ENCODE data around the gene LRSAM1.

Gene LRSAM1

DNA sequence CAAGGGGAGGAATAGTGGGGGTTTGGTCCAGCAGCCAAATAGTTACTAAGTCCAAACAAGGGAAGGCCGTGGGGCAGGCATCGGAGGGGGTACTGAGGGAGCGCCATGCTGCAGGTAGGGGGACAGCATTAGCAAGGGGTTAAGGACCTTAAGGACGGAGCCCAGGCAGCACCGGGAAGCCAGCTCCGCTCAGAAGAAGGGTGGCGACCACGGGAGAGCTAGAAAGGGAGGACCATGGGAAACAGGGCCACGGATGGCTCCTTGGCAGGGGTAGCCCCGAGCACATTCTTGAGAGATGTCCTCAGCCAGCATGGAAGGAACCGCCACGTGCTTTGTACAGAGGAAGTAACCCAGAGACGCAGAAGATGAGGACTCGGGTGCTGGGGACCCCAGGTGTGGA lies 84.5 kb downstream of the LRSAM1 start:
- in situ Hi-C loops (cut with MboI; ENCODE audit: low pct_unique_long_range_greater_than_20kb, low sequenced_read_pairs, unreplicated experiment), result no loop called here
- TF ChIP-seq, protein P1, sequence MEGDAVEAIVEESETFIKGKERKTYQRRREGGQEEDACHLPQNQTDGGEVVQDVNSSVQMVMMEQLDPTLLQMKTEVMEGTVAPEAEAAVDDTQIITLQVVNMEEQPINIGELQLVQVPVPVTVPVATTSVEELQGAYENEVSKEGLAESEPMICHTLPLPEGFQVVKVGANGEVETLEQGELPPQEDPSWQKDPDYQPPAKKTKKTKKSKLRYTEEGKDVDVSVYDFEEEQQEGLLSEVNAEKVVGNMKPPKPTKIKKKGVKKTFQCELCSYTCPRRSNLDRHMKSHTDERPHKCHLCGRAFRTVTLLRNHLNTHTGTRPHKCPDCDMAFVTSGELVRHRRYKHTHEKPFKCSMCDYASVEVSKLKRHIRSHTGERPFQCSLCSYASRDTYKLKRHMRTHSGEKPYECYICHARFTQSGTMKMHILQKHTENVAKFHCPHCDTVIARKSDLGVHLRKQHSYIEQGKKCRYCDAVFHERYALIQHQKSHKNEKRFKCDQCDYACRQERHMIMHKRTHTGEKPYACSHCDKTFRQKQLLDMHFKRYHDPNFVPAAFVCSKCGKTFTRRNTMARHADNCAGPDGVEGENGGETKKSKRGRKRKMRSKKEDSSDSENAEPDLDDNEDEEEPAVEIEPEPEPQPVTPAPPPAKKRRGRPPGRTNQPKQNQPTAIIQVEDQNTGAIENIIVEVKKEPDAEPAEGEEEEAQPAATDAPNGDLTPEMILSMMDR (IDR thresholded peaks at IDR 0.05; ENCODE audit: extremely low read depth, insufficient read depth, missing control alignments), result no peak

GRCh38 chr9:127536499-127536898 lies 85.2 kb downstream of the LRSAM1 start:
- no peak for DNase-seq (ENCODE audit: low spot score)
- TF ChIP-seq, protein P1 (IDR thresholded peaks at IDR 0.05; ENCODE audit: extremely low read depth, insufficient read depth, missing control alignments), result no peak
- in situ Hi-C loops (cut with MboI; ENCODE audit: low pct_unique_long_range_greater_than_20kb, low sequenced_read_pairs, unreplicated experiment), result no loop called here

More for the DNA sequence above, 84.5 kb downstream of the LRSAM1 start:
- DNase-seq (ENCODE audit: low spot score), result no peak

DNA sequence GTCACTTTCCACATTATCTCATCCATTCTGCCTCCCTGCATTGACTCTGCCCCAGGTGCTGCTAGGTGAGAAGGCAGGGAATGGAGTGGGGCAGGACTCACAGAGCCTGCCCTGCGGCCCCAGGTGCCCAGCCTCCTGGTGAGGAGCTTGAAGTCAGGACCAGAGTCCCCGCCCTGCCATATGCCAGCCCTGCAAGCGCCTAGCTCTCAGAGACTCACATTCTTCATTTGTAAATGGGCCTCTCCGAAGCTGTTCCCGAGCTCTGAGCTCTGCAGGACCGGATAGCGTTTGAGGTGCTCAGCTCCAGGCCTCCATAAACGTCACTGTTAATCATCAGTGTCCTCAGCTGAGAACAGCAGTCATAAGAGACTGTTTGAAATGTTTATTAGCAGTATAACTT lies 85.7 kb downstream of the LRSAM1 start:
- in situ Hi-C loops (cut with MboI; ENCODE audit: low pct_unique_long_range_greater_than_20kb, low sequenced_read_pairs, unreplicated experiment), result no loop called here
- no peak for DNase-seq (ENCODE audit: low spot score)
- TF ChIP-seq, protein P1 (IDR thresholded peaks at IDR 0.05; ENCODE audit: extremely low read depth, insufficient read depth, missing control alignments), result no peak

- peak; percentile 52 for DNase-seq (ENCODE audit: low spot score)
- in situ Hi-C loops (cut with MboI; ENCODE audit: low pct_unique_long_range_greater_than_20kb, low sequenced_read_pairs, unreplicated experiment), result no loop called here
- TF ChIP-seq, protein P1 (IDR thresholded peaks at IDR 0.05; ENCODE audit: extremely low read depth, insufficient read depth, missing control alignments), result peak; percentile 15
These were observed 86.5 kb downstream of the LRSAM1 start for GRCh38 chr9:127537792-127538191.

GRCh38 chr9:127538849-127539258 lies 87.5 kb downstream of the LRSAM1 start:
- in situ Hi-C loops (cut with MboI; ENCODE audit: low pct_unique_long_range_greater_than_20kb, low sequenced_read_pairs, unreplicated experiment), result no loop called here
- TF ChIP-seq, protein P1 (IDR thresholded peaks at IDR 0.05; ENCODE audit: extremely low read depth, insufficient read depth, missing control alignments), result no peak

DNA sequence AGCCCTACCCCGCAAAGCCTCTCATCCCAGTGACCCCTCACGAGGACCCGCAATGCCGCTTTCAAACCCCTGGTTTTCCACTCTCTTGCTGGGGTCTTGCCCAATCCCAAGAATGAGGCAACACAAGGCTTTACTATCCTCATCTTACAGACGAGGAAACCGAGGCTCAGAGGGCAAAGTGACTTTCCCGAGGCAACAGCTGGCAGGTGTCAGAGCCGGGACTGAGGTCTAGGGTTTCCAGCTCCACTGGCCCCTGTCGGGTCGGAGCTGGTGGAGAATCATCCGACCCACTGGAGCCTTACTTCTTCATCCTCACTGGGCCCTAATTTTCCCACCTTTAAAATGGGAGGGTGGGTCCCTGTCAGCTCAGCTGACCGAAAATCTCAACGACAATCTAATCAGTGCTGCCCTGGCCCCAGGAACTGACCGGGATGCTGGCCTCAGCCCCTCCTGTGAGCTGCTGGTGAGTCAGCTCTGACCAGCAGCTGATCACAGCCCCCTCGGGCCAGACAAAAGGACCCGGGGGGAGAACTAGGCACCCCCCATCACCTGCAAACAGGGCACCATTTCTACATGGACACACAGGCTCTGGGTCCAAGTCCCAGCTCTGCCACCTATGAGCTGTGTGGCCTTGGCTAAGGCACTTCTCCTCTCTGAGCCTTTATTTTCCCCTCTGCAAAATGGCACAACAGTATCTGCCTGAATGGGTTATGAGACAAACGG lies 88.1 kb downstream of the LRSAM1 start:
- TF ChIP-seq, protein P1 (IDR thresholded peaks at IDR 0.05; ENCODE audit: extremely low read depth, insufficient read depth, missing control alignments), result no peak
- in situ Hi-C loops (cut with MboI; ENCODE audit: low pct_unique_long_range_greater_than_20kb, low sequenced_read_pairs, unreplicated experiment), result no loop called here
- DNase-seq (ENCODE audit: low spot score), result no peak

More at GRCh38 chr9:127538849-127539258, 87.5 kb downstream of the LRSAM1 start:
- DNase-seq (ENCODE audit: low spot score), result no peak

Data from GM13977 (cell line).